Neural progenitor cell (in vitro differentiated cells): ENCODE measurements around the gene DMAC2L. TPM values are rescaled to one million over a fixed set of nuclear protein-coding genes. Genes with fewer than 3 reads are reported as not detected.

Source experiments
- DNase-seq: peaks from one replicate; pipeline ENCODE4 v3.0.0-alpha.2; 2016; ENCODE audit warnings: low spot score
- H2AFZ ChIP-seq: fragments of 200-600 bp; sonication (generic); replicated peaks from 2 replicates; pipeline ENCODE4 v1.6.1; 2016; ENCODE audit warnings: antibody characterized with exemption
- H3F3A ChIP-seq: fragments of 200-600 bp; sonication (generic); 2 replicates; pipeline ENCODE4 v1.6.1; 2016; ENCODE audit warnings: antibody characterized with exemption, low read depth
- H3K27ac ChIP-seq: fragments of 200-600 bp; sonication (generic); 2 replicates; pipeline ENCODE4 v1.5.1; 2016; ENCODE audit warnings: mild to moderate bottlenecking
- H3K27me3 ChIP-seq: fragments of 200-600 bp; sonication (generic); 2 replicates; pipeline ENCODE4 v1.6.1; 2016; ENCODE audit warnings: mild to moderate bottlenecking, moderate library complexity
- H3K36me3 ChIP-seq: fragments of 200-600 bp; sonication (generic); 2 replicates; pipeline ENCODE4 v1.5.1; 2016
- H3K4me1 ChIP-seq: fragments of 200-600 bp; sonication (generic); 2 replicates; pipeline ENCODE4 v1.6.1; 2016; ENCODE audit warnings: mixed run types
- H3K4me2 ChIP-seq: fragments of 200-600 bp; sonication (generic); 2 replicates; pipeline ENCODE4 v1.6.1; 2016
- H3K4me3 ChIP-seq: fragments of 200-600 bp; sonication (generic); 2 replicates; pipeline ENCODE4 v1.5.1; 2016
- H3K79me2 ChIP-seq: fragments of 200-600 bp; sonication (generic); 2 replicates; pipeline ENCODE4 v1.6.1; 2016; ENCODE audit warnings: low read depth
- H3K9ac ChIP-seq: fragments of 200-600 bp; sonication (generic); 2 replicates; pipeline ENCODE4 v1.6.1; 2016
- H3K9me3 ChIP-seq: fragments of 200-600 bp; sonication (generic); 2 replicates; pipeline ENCODE4 v1.5.1; 2016; ENCODE audit warnings: low read depth
- H4K20me1 ChIP-seq: fragments of 200-600 bp; sonication (generic); 2 replicates; pipeline ENCODE4 v1.6.1; 2016; ENCODE audit warnings: low read depth
- H3K27ac Mint-ChIP-seq: 3 replicates; pipeline ENCODE4 v1.8.0; 2021; ENCODE audit warnings: mixed read lengths
- H3K27me3 Mint-ChIP-seq: 2 replicates; pipeline ENCODE4 v1.8.0; 2022; ENCODE audit warnings: low read depth, mild to moderate bottlenecking, inconsistent platforms, moderate library complexity, mixed read lengths; ENCODE audit not compliant: insufficient read depth
- H3K36me3 Mint-ChIP-seq: 3 replicates; pipeline ENCODE4 v1.8.0; 2021; ENCODE audit warnings: mixed read lengths
- H3K4me1 Mint-ChIP-seq: 3 replicates; pipeline ENCODE4 v1.8.0; 2021; ENCODE audit warnings: mixed read lengths
- H3K4me3 Mint-ChIP-seq: 3 replicates; pipeline ENCODE4 v1.8.0; 2021; ENCODE audit warnings: mild to moderate bottlenecking, moderate library complexity, mixed read lengths
- H3K9me3 Mint-ChIP-seq: 3 replicates; pipeline ENCODE4 v1.8.0; 2020; ENCODE audit warnings: mixed read lengths
- EZH2 ChIP-seq: fragments of 200-600 bp; sonication (generic); IDR thresholded peaks from 2 replicates; pipeline ENCODE4 v1.6.1; 2017; ENCODE audit warnings: antibody characterized with exemption, mild to moderate bottlenecking, moderate library complexity
- EZH2phosphoT487 ChIP-seq: fragments of 200-600 bp; sonication (generic); IDR thresholded peaks from 2 replicates; pipeline ENCODE4 v1.6.1; 2017; ENCODE audit warnings: antibody characterized with exemption
- total RNA-seq: library from RNA; depleted of rRNA; stranded (reverse); fragments of >200 nt; gene quantifications from 2 replicates; pipeline ENCODE4 v1.2.3, GENCODE V29; 2015; ENCODE audit warnings: low replicate concordance
- TF ChIP-seq, protein P1 (sequence below): fragments of 200-600 bp; sonication (generic); IDR thresholded peaks from 2 replicates; pipeline ENCODE4 v1.5.1; 2017; ENCODE audit warnings: antibody characterized with exemption, mild to moderate bottlenecking

DMAC2L gene
- total RNA-seq, 1 donor from 2014 or later = 17.6 TPM

DNA sequence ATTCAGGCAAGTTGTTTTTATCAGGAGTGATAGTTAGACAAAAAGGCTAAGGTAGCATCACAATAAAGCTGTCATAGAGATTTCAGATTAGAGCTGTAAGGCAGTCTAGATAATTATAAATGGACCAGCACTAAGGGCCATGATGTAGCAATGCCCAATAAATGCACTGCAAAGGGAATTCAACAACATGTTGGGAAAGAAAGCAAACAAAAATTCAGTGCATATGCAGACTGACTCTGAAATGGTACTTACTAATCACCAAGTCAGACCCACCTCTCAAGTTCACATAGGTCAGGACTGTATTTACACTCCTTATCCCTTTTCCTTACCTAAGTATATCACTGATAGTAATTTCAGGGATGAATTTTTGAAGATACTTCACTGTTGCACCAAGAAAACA is 47.1 kb upstream of the DMAC2L start:
- H3K79me2 ChIP-seq = no peaks in the 10 kb centered on the region
- H2AFZ ChIP-seq = no peak overlapping the region
- no peaks in the 10 kb centered on the region for H3K27me3 ChIP-seq
- DNase-seq = no peak
- no peaks in the 10 kb centered on the region for H3F3A ChIP-seq
- Mint-ChIP-seq H3K4me3 (no peak overlapping the region), H3K4me1 (no peaks in the 10 kb centered on the region), H3K27ac (no peak overlapping the region), H3K9me3 (no peaks in the 10 kb centered on the region), H3K36me3 (no peaks in the 10 kb centered on the region), H3K27me3 (no peaks in the 10 kb centered on the region)
- H3K27ac ChIP-seq = no peak overlapping the region
- TF ChIP-seq, protein P1, sequence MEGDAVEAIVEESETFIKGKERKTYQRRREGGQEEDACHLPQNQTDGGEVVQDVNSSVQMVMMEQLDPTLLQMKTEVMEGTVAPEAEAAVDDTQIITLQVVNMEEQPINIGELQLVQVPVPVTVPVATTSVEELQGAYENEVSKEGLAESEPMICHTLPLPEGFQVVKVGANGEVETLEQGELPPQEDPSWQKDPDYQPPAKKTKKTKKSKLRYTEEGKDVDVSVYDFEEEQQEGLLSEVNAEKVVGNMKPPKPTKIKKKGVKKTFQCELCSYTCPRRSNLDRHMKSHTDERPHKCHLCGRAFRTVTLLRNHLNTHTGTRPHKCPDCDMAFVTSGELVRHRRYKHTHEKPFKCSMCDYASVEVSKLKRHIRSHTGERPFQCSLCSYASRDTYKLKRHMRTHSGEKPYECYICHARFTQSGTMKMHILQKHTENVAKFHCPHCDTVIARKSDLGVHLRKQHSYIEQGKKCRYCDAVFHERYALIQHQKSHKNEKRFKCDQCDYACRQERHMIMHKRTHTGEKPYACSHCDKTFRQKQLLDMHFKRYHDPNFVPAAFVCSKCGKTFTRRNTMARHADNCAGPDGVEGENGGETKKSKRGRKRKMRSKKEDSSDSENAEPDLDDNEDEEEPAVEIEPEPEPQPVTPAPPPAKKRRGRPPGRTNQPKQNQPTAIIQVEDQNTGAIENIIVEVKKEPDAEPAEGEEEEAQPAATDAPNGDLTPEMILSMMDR = no peak
- no peak for TF ChIP-seq EZH2
- no peak for TF ChIP-seq EZH2phosphoT487
- no peaks in the 10 kb centered on the region for H3K36me3 ChIP-seq
- no peaks in the 10 kb centered on the region for H3K9me3 ChIP-seq
- no peak overlapping the region for H3K4me2 ChIP-seq
- no peaks in the 10 kb centered on the region for H4K20me1 ChIP-seq
- no peak overlapping the region for H3K4me3 ChIP-seq
- no peaks in the 10 kb centered on the region for H3K4me1 ChIP-seq
- no peak overlapping the region for H3K9ac ChIP-seq

DNA sequence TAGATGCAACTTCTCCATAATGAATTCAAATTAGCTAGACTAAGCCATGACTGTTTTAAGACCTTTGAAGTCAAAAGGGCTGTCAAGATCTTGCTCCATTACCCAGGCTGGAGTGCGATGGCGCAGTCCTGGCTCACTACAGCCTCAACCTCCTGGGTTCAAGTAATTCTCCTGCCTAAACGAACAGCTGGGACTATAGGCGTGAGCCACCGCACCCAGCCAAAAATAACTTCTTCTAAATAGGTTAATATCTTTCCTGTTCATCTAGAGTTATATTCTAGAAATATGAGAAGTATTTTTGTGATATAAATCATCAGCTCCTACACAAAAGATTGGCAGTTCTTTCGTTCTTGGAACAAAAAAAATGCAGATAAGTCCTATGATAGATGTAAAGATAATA is 41.2 kb upstream of the DMAC2L start:
- Mint-ChIP-seq H3K4me1 (no peaks in the 10 kb centered on the region), H3K27ac (no peak overlapping the region), H3K9me3 (no peaks in the 10 kb centered on the region), H3K36me3 (peaks cover 8% of the 10 kb centered on the region), H3K4me3 (no peak overlapping the region), H3K27me3 (no peaks in the 10 kb centered on the region)
- Histone ChIP-seq H3K4me3 (no peak overlapping the region), H3K27ac (no peak overlapping the region), H2AFZ (no peak overlapping the region), H3K9ac (no peak overlapping the region), H3F3A (no peaks in the 10 kb centered on the region), H3K9me3 (no peaks in the 10 kb centered on the region), H4K20me1 (no peaks in the 10 kb centered on the region), H3K27me3 (no peaks in the 10 kb centered on the region), H3K4me2 (no peak overlapping the region), H3K36me3 (no peaks in the 10 kb centered on the region), H3K79me2 (no peaks in the 10 kb centered on the region), H3K4me1 (no peaks in the 10 kb centered on the region)
- DNase-seq = no peak
- TF ChIP-seq EZH2phosphoT487 (no peak), EZH2 (no peak)
- TF ChIP-seq, protein P1 = no peak

DNA sequence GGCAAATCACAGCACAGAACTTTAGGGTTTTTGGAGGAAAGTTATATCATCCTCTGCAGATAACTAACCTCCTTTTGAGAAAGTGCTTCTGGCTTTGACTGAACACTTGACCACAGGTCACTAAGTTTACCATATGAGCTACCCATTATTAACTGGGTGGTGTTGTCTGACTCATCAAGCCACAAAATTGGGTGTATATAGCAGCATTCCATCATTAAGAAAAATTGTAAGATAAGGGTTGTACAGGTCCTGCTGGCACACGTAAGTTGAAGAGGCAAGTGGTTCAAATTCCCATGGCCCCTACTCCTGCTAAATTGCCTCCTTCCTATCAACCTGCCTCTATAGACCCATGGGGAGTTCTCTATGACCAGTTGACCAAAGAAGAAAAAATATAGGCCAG is 39.6 kb upstream of the DMAC2L start:
- no peak overlapping the region for H3K27ac Mint-ChIP-seq
- H3K4me1 ChIP-seq = no peaks in the 10 kb centered on the region

More for the DNA sequence above, 39.6 kb upstream of the DMAC2L start:
- no peak for DNase-seq
- Histone ChIP-seq H3K27me3 (no peaks in the 10 kb centered on the region), H3K27ac (no peak overlapping the region), H3K79me2 (no peaks in the 10 kb centered on the region), H4K20me1 (no peaks in the 10 kb centered on the region), H3K9ac (no peak overlapping the region), H3K4me3 (no peak overlapping the region), H3K9me3 (no peaks in the 10 kb centered on the region), H3K4me2 (no peak overlapping the region), H3K36me3 (no peaks in the 10 kb centered on the region), H2AFZ (no peak overlapping the region), H3F3A (no peaks in the 10 kb centered on the region)
- Mint-ChIP-seq H3K4me3 (no peak overlapping the region), H3K27me3 (no peaks in the 10 kb centered on the region), H3K4me1 (no peaks in the 10 kb centered on the region), H3K36me3 (peaks cover 8% of the 10 kb centered on the region), H3K9me3 (no peaks in the 10 kb centered on the region)
- TF ChIP-seq, protein P1 = no peak
- TF ChIP-seq EZH2phosphoT487 (no peak), EZH2 (no peak)
